Measurements from ENCODE around the gene PRDM16. TPM values are rescaled to one million over a fixed set of nuclear protein-coding genes. Genes with fewer than 3 reads are reported as not detected.

Gene PRDM16
- total RNA-seq, 1 experiment from 2014 or later: 0.09 TPM

- BruUV-seq (replicated peaks): no TSS peak
- intact Hi-C loops (cut with micrococcal nuclease; ENCODE audit: unreplicated experiment): no loop called here
- CTCF ChIA-PET: interaction anchor here (0.6 to 1.6 kb wide), 3 partner anchors 21 to 269 kb away, joined by 4 to 9 read pairs (median 4); no protein-coding TSS in a partner anchor
- peaks cover 16% of the 10 kb centered on the region for H3K4me1 Mint-ChIP-seq (ENCODE audit: low read depth, unreplicated experiment)
- H3K36me3 Mint-ChIP-seq (ENCODE audit: insufficient read depth, unreplicated experiment): peaks cover 16% of the 10 kb centered on the region
- H3K4me3 Mint-ChIP-seq (ENCODE audit: low read depth, unreplicated experiment): peak overlapping the region; percentile 8
- H3K9me3 Mint-ChIP-seq (ENCODE audit: low read depth, unreplicated experiment): no peaks in the 10 kb centered on the region
- peak overlapping the region; percentile 30 for H3K27ac Mint-ChIP-seq (ENCODE audit: unreplicated experiment)
- DNase-seq: peak; percentile 64
- peaks cover 12% of the 10 kb centered on the region for H3K27me3 Mint-ChIP-seq (ENCODE audit: unreplicated experiment)
- TF ChIP-seq CTCF (IDR thresholded peaks at IDR 0.05; ENCODE audit: unreplicated experiment): peak; percentile 69
These were observed 250.9 kb downstream of the PRDM16 start for GRCh38 chr1:3319874-3320245.

GRCh38 chr1:3320246-3321152, 251.5 kb downstream of the PRDM16 start:
- peak overlapping the region; percentile 30 for H3K27ac Mint-ChIP-seq (ENCODE audit: unreplicated experiment)
- peaks cover 16% of the 10 kb centered on the region for H3K4me1 Mint-ChIP-seq (ENCODE audit: low read depth, unreplicated experiment)
- peaks cover 16% of the 10 kb centered on the region for H3K36me3 Mint-ChIP-seq (ENCODE audit: insufficient read depth, unreplicated experiment)
- TF ChIP-seq CTCF (IDR thresholded peaks at IDR 0.05; ENCODE audit: unreplicated experiment): no peak
- peak overlapping the region; percentile 8 for H3K4me3 Mint-ChIP-seq (ENCODE audit: low read depth, unreplicated experiment)
- no TSS peak for BruUV-seq (replicated peaks)
- H3K9me3 Mint-ChIP-seq (ENCODE audit: low read depth, unreplicated experiment): no peaks in the 10 kb centered on the region
- CTCF ChIA-PET: interaction anchor here (0.6 to 1.6 kb wide), 4 partner anchors 21 to 98 kb away, joined by 3 to 9 read pairs (median 4); no protein-coding TSS in a partner anchor
- intact Hi-C loops (cut with micrococcal nuclease; ENCODE audit: unreplicated experiment): no loop called here
- peaks cover 13% of the 10 kb centered on the region for H3K27me3 Mint-ChIP-seq (ENCODE audit: unreplicated experiment)
- peak; percentile 70 for DNase-seq

- H3K4me3 Mint-ChIP-seq (ENCODE audit: low read depth, unreplicated experiment): no peak overlapping the region
- H3K4me1 Mint-ChIP-seq (ENCODE audit: low read depth, unreplicated experiment): peaks cover 9% of the 10 kb centered on the region
- no peak for DNase-seq
- CTCF ChIA-PET: no interaction called here
- no TSS peak for BruUV-seq (replicated peaks)
- peaks cover 16% of the 10 kb centered on the region for H3K36me3 Mint-ChIP-seq (ENCODE audit: insufficient read depth, unreplicated experiment)
- peaks cover 13% of the 10 kb centered on the region for H3K27me3 Mint-ChIP-seq (ENCODE audit: unreplicated experiment)
- TF ChIP-seq CTCF (IDR thresholded peaks at IDR 0.05; ENCODE audit: unreplicated experiment): no peak
- H3K9me3 Mint-ChIP-seq (ENCODE audit: low read depth, unreplicated experiment): no peaks in the 10 kb centered on the region
- intact Hi-C loops (cut with micrococcal nuclease; ENCODE audit: unreplicated experiment): no loop called here
- no peak overlapping the region for H3K27ac Mint-ChIP-seq (ENCODE audit: unreplicated experiment)
These were observed 252.8 kb downstream of the PRDM16 start for GRCh38 chr1:3321559-3322449.

GRCh38 chr1:3322450-3323020, 253.5 kb downstream of the PRDM16 start:
- TF ChIP-seq CTCF (IDR thresholded peaks at IDR 0.05; ENCODE audit: unreplicated experiment): no peak
- Mint-ChIP-seq H3K36me3 (ENCODE audit: insufficient read depth, unreplicated experiment) (peaks cover 16% of the 10 kb centered on the region), H3K27ac (ENCODE audit: unreplicated experiment) (no peak overlapping the region), H3K9me3 (ENCODE audit: low read depth, unreplicated experiment) (no peaks in the 10 kb centered on the region), H3K4me3 (ENCODE audit: low read depth, unreplicated experiment) (no peak overlapping the region), H3K27me3 (ENCODE audit: unreplicated experiment) (peaks cover 13% of the 10 kb centered on the region), H3K4me1 (ENCODE audit: low read depth, unreplicated experiment) (peaks cover 7% of the 10 kb centered on the region)
- CTCF ChIA-PET: no interaction called here
- intact Hi-C loops (cut with micrococcal nuclease; ENCODE audit: unreplicated experiment): no loop called here
- no peak for DNase-seq
- BruUV-seq (replicated peaks): no TSS peak
